ENCODE data around the gene CATSPER4.

The CATSPER4 gene

DNA sequence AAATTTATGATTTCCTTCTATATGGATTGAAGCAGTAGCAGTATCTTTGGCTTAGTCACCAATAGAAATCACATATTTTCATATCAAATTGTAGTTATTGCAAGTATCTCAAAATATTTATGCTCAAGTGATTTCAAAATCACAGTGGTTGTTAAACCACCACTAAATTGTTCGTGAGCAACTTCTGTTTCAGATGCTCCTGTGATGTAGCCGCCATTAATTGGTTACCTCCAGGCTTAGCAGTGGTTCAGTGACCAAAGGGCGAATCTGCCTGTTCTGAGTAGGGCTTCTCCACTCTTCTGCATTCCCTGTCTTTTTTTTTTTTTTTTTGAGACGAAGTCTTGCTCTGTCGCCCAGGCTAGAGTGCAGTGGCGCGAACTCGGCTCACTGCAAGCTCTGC is 15.1 kb upstream of the CATSPER4 start:
- TF ChIP-seq EZH2phosphoT487 (IDR thresholded peaks at IDR 0.05; ENCODE audit: low read length), result no peak
- TF ChIP-seq, protein P1, sequence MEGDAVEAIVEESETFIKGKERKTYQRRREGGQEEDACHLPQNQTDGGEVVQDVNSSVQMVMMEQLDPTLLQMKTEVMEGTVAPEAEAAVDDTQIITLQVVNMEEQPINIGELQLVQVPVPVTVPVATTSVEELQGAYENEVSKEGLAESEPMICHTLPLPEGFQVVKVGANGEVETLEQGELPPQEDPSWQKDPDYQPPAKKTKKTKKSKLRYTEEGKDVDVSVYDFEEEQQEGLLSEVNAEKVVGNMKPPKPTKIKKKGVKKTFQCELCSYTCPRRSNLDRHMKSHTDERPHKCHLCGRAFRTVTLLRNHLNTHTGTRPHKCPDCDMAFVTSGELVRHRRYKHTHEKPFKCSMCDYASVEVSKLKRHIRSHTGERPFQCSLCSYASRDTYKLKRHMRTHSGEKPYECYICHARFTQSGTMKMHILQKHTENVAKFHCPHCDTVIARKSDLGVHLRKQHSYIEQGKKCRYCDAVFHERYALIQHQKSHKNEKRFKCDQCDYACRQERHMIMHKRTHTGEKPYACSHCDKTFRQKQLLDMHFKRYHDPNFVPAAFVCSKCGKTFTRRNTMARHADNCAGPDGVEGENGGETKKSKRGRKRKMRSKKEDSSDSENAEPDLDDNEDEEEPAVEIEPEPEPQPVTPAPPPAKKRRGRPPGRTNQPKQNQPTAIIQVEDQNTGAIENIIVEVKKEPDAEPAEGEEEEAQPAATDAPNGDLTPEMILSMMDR (IDR thresholded peaks at IDR 0.05; ENCODE audit: low read length), result no peak
- no peak for TF ChIP-seq EZH2 (optimal IDR thresholded peaks at IDR 0.05; ENCODE audit: low read depth, low read length)
- Histone ChIP-seq H3K36me3 (replicated peaks; ENCODE audit: insufficient read depth, low read length) (no peaks in the 10 kb centered on the region), H3K4me2 (ENCODE audit: low read depth, low read length) (no peak overlapping the region), H3K9me2 (replicated peaks; ENCODE audit: insufficient read depth, low read length) (no peaks in the 10 kb centered on the region), H3F3A (ENCODE audit: insufficient read depth, low read length) (no peaks in the 10 kb centered on the region), H3K79me2 (ENCODE audit: low read length) (peaks cover 19% of the 10 kb centered on the region), H4K20me1 (ENCODE audit: insufficient read depth, low read length) (no peaks in the 10 kb centered on the region), H3K27ac (ENCODE audit: low read length) (no peak overlapping the region), H3K9me3 (replicated peaks; ENCODE audit: insufficient read depth, low read length) (no peaks in the 10 kb centered on the region), H3K27me3 (replicated peaks; ENCODE audit: insufficient read depth, low read length) (no peaks in the 10 kb centered on the region), H3K4me3 (ENCODE audit: low read length) (no peak overlapping the region), H3K4me1 (ENCODE audit: low read length) (peaks cover 10% of the 10 kb centered on the region), H2AFZ (ENCODE audit: low read length) (no peak overlapping the region), H3K9ac (ENCODE audit: low read length) (no peak overlapping the region)
- DNase-seq, result no peak

GRCh38 chr1:26177182-26177684 is 13.2 kb upstream of the CATSPER4 start, which contains the start of gene CNKSR1:
TSS of gene CNKSR1 (plus strand) at chr1:26177491. CDS start at chr1:26177548, 57 bp downstream.
- H3K4me2 ChIP-seq (ENCODE audit: low read depth, low read length), result peak within 1 kb of the TSS; percentile 49; the same call in 1 of the 2 replicates
- no peak within 1 kb of the TSS for H3K27ac ChIP-seq (ENCODE audit: low read length)
- no peaks in the 10 kb centered on the region for H4K20me1 ChIP-seq (ENCODE audit: insufficient read depth, low read length)
- peak within 1 kb of the TSS; percentile 45; the same call in 1 of the 2 replicates for H3K9ac ChIP-seq (ENCODE audit: low read length)
- TF ChIP-seq EZH2phosphoT487 (IDR thresholded peaks at IDR 0.05; ENCODE audit: low read length), result no peak
- TF ChIP-seq, protein P1 (IDR thresholded peaks at IDR 0.05; ENCODE audit: low read length), result peak; percentile 29
- no peak for TF ChIP-seq EZH2 (optimal IDR thresholded peaks at IDR 0.05; ENCODE audit: low read depth, low read length)
- no peaks in the 10 kb centered on the region for H3K9me2 ChIP-seq (replicated peaks; ENCODE audit: insufficient read depth, low read length)
- peak within 1 kb of the TSS; percentile 65 for H3K4me3 ChIP-seq (ENCODE audit: low read length)
- peaks cover 10% of the 10 kb centered on the region for H3K79me2 ChIP-seq (ENCODE audit: low read length)
- H3K36me3 ChIP-seq (replicated peaks; ENCODE audit: insufficient read depth, low read length), result no peaks in the 10 kb centered on the region
- DNase-seq, result peak; percentile 69
- H3F3A ChIP-seq (ENCODE audit: insufficient read depth, low read length), result no peaks in the 10 kb centered on the region
- H3K4me1 ChIP-seq (ENCODE audit: low read length), result peaks cover 14% of the 10 kb centered on the region
- H2AFZ ChIP-seq (ENCODE audit: low read length), result peak within 1 kb of the TSS; percentile 51
- no peaks in the 10 kb centered on the region for H3K27me3 ChIP-seq (replicated peaks; ENCODE audit: insufficient read depth, low read length)
- no peaks in the 10 kb centered on the region for H3K9me3 ChIP-seq (replicated peaks; ENCODE audit: insufficient read depth, low read length)

DNA sequence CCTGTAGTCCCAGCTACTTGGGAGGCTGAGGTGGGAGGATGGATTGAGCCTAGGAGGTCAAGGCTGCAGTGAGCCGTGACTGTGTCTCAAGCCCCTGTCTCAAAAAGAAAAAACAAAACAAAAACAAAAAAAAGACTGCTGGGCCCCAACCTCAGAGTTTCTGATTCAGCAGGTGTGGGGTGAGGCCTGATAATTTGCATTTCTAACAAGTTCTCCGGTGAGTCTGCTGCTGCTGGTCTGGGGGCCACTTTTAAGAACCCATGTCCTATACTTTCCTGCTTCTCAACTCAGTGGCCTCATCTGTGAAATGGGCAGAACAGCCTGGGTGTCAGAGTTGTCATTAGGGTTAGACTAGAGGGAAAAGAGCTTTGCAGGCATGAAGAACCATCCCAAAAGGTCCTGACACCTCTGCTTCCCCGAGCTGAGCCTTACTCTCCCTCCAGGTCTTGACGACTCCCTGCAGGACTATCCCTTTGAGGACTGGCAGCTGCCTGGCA is 10.3 kb upstream of the CATSPER4 start:
- no peaks in the 10 kb centered on the region for H3K9me2 ChIP-seq (replicated peaks; ENCODE audit: insufficient read depth, low read length)
- peaks cover 10% of the 10 kb centered on the region for H3K79me2 ChIP-seq (ENCODE audit: low read length)
- H3K9me3 ChIP-seq (replicated peaks; ENCODE audit: insufficient read depth, low read length), result no peaks in the 10 kb centered on the region
- H3K9ac ChIP-seq (ENCODE audit: low read length), result peak overlapping the region; percentile 31; the same call in 1 of the 2 replicates
- peak overlapping the region; percentile 77 for H2AFZ ChIP-seq (ENCODE audit: low read length)
- H4K20me1 ChIP-seq (ENCODE audit: insufficient read depth, low read length), result no peaks in the 10 kb centered on the region
- TF ChIP-seq EZH2phosphoT487 (IDR thresholded peaks at IDR 0.05; ENCODE audit: low read length) (no peak), EZH2 (optimal IDR thresholded peaks at IDR 0.05; ENCODE audit: low read depth, low read length) (no peak)
- TF ChIP-seq, protein P1 (IDR thresholded peaks at IDR 0.05; ENCODE audit: low read length), result no peak
- no peaks in the 10 kb centered on the region for H3K27me3 ChIP-seq (replicated peaks; ENCODE audit: insufficient read depth, low read length)
- H3K4me3 ChIP-seq (ENCODE audit: low read length), result no peak overlapping the region
- H3F3A ChIP-seq (ENCODE audit: insufficient read depth, low read length), result no peaks in the 10 kb centered on the region
- H3K4me2 ChIP-seq (ENCODE audit: low read depth, low read length), result peak overlapping the region; percentile 63
- H3K4me1 ChIP-seq (ENCODE audit: low read length), result peaks cover 14% of the 10 kb centered on the region
- no peaks in the 10 kb centered on the region for H3K36me3 ChIP-seq (replicated peaks; ENCODE audit: insufficient read depth, low read length)
- no peak for DNase-seq
- H3K27ac ChIP-seq (ENCODE audit: low read length), result peak overlapping the region; percentile 29; the same call in 1 of the 2 replicates
